GM21367 (cell line): ENCODE results near the gene CALCA.

Experiments used
- ATAC-seq: cut with Tn5 transposase; IDR thresholded peaks from one replicate; pipeline ENCODE4 v1.9.1; 2021; ENCODE audit not compliant: unreplicated experiment

Gene CALCA

DNA sequence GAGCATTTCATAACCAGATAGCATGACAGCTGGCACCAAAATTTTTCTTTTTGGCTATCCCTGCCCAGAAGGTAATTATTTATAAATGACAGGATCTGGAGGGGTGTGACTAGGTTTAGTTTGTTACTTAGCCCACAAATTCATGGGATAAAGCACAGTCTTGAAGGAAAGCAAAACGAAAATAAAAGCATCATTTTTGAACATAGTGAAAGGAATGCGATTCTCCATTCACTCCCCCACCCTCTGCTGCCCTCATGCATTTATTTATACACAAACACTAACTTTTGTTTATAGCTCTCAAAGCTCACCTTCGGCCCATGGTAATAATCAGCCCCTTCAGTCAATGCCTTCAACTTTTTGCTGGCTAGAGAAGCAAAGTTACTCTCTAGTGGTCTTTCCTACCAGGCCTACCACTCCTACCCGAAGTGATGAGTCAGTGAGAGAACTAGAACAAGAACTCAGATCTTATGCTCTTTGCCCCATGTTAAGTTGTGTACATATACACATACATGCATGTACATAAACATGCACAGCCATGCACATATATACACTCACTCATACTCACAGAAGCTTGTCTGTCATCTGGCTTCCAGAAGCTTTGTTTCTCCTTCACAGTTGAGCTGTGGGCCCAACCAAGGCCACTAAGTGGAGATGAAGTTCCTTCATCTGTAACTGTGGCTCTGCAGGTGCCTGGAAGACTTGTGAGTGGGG lies 22.6 kb downstream of the CALCA start:
- no peak for ATAC-seq

DNA sequence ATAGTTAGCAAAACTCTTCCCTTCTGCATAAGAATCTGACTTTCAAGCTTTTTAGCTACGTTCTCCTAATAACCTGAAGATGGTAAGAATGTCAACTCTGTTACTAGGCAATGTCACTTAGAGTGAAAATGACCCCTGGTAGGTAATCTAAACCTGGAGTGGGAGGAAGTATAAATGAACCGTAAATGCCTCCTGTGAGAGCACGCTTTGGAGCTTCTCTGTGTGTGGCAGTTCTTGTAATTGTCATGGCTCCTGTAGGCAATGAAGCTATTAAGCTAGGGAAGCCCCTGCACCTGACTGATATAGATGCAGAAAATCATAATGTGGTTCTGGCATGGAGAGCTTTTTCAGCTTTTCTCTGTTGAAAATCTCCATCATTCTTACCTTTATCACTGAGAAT lies 29.4 kb downstream of the CALCA start:
- no peak for ATAC-seq

DNA sequence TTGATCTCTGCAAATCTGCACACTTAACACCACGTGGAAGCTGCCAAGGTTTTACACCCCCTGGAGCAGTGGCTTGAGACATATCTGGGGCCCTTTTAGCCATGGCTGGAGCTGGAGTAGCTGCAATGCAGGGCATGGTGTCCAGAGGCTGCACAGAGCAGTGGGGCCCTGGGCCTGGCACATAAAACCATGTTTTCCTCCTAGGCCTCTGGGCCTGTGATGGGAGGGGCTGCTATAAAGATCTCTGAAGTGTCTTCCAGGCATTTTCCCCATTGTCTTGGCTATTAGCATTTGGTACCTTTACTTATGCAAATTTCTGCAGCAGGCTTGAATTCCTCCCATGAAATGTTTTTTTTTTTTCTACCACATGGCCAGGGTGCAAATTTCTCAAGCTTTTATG lies 33.2 kb downstream of the CALCA start:
- no peak for ATAC-seq

DNA sequence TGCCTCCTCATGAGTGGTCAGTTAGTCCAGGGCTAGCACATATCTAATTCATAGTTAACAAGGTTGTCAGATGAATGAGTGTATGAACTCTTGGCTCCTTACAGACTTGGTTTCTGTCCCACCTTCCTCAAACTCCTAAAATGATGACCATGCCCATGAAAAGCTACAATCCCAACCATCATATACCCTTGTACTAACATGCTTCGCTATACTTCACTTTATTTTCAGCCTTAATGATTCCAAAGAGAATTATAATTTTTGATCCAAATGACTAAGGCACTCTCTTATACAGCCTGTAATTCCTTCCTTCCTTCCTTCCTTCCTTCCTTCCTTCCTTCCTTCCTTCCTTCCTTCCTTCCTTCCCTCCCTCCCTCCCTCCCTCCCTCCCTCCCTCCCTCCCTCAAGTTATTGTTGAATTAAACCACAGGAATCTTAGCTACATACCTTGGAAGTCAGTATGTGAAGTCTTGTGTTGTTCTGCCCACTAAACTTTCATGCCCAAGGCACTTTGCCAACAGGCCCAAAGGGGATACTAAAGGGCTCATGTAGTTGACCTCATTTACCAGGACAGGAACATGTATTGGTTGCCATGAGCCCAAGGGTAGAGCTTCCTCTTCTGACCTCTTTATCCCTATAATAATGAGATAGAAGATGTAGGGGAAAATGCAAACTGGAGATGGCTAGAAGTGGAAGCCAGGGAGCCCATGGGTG lies 37.4 kb downstream of the CALCA start:
- ATAC-seq, result no peak

DNA sequence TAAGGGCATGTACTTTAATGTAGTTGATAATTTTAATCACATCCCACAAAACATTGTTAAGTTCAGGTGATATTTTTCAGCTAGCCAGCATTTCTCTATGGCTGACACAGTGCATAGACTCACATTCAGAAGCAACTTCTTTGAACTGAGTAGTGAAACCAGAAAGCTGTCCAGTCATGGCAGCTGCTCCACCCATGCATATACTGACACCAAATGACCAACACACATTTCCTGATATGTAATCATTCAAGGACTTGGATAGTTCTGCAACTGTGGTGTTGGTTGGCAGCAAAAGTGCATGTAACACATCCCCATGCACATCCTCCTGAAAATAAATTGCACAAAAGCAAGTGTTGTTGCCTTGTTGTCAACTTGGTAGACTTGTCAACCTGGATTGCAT lies 39.7 kb downstream of the CALCA start:
- ATAC-seq, result no peak

DNA sequence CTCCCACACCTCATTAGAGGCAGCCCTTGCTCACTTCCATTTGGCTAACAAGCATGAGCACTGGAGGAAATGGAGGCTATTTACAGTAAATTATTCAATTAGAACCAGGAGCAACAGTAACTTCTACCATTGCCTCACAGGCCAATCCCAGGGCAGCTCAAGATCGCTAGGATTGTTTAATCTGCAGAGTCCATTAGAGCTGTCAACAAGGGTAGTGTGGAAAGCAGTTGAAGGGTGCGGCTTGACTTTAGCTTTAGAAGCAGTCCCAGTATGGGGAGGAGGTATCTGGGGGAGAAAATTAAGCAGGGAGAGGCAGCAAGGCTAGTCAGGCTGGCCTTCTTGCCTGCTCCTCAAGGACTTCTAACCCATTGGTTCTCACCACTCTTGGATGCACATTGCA lies 41.8 kb downstream of the CALCA start:
- no peak for ATAC-seq

DNA sequence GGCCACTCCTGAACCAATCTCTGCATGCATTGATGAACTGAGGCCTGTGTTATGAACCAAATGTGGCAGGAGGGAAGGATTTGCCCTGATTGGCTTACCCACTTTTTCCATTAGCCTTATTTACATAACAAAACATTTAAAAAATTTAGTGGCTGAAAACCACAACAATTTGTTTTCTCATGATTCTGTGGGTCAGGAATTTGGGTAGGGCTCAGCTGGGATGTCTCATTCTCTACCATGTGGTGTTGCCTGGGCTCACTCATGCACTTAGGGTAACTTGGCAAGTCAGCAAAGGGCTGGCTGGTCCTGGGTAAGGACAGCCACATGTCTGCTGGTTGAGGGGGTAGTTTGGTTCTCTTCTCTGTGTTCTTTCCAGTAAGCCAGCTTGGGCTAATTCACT lies 45.0 kb downstream of the CALCA start:
- ATAC-seq, result no peak

DNA sequence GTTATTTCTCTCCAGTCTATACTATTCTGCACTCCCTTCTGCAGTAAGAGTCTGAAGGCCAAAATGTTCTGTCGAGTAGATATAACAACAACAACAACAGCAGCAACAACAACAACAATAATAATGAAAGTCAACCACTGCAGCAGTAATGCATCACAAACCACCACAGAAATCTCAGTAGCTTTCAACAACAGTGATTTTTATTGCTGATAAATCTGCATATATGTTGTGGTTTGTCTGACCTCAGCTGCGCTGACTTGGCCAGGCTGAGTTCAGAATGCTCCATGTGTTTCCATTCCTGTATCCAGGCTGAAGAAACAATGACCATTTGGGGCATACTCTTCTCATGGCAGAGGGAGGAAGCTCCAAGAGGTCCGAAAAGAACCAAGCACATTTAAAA lies 47.8 kb downstream of the CALCA start:
- no peak for ATAC-seq
